Measurements from ENCODE around the gene S100A3.

The S100A3 gene

DNA sequence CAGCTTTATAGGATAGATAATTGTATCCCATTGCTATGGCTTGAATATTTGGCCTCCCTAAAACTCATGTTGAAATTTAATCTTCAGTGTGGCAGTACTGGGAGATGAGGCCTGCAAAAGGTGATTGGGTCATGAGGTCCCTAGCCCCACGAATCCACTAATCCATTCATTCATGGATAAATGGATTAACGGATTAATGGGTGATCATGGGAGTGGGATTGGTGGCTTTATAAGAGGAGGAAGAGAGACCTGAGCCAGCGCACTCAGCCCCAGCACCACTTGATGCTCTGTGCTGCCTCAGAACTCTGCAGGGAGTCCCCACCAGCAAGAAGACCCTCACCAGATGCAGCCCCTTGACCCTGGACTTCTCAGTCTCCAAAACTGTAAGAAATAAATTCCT, 45.3 kb downstream of the S100A3 start:
- Histone ChIP-seq H3K4me1 (ENCODE audit: control insufficient read depth in 2 of 2, insufficient read depth in 1 of 2, low read depth in 1 of 2, low read length in 2 of 2) (no peaks in the 10 kb centered on the region), H3K23ac (ENCODE audit: low read depth, low read length, poor library complexity) (no peak overlapping the region), H4K91ac (ENCODE audit: low read depth, low read length, poor library complexity) (no peak overlapping the region), H3K9ac (ENCODE audit: low read depth, low read length, poor library complexity) (no peak overlapping the region), H3K4me2 (ENCODE audit: insufficient read depth, low read length, poor library complexity, severe bottlenecking) (no peak overlapping the region), H3K4me3 (ENCODE audit: low read length in 2 of 2) (no peak overlapping the region), H3K4ac (ENCODE audit: low read length) (no peak overlapping the region), H3K27ac (replicated peaks; ENCODE audit: low read length) (no peak overlapping the region), H3K9me3 (replicated peaks in 1 of 2; ENCODE audit: control insufficient read depth in 2 of 2, insufficient read depth in 1 of 2, low read depth in 1 of 2, low read length in 2 of 2) (peaks cover 0 to 1% of the 10 kb centered on the region in 2 donors), H3K79me1 (ENCODE audit: low read depth, low read length) (no peaks in the 10 kb centered on the region), H2BK15ac (ENCODE audit: low read length) (no peak overlapping the region), H2AFZ (ENCODE audit: low read length) (no peak overlapping the region), H3K27me3 (ENCODE audit: control insufficient read depth in 3 of 3, insufficient read depth in 3 of 3, low read depth in 1 of 3, low read length in 3 of 3) (peaks cover 0 to 17% (median 0%) of the 10 kb centered on the region in 3 experiments), H2AK5ac (ENCODE audit: low read depth, low read length) (no peak overlapping the region), H2BK120ac (ENCODE audit: low read depth, low read length) (no peak overlapping the region), H2BK12ac (ENCODE audit: low read length) (no peak overlapping the region), H4K8ac (ENCODE audit: low read depth, low read length) (no peak overlapping the region), H2BK5ac (ENCODE audit: low read length) (no peak overlapping the region), H3K18ac (ENCODE audit: low read length) (no peak overlapping the region), H3K36me3 (replicated peaks in 1 of 2; ENCODE audit: control insufficient read depth in 2 of 2, insufficient read depth in 2 of 2, low read length in 2 of 2) (no peaks in the 10 kb centered on the region), H3K14ac (ENCODE audit: low read length) (no peak overlapping the region)
- no CpG with 5 or more reads among the region's 3 CpGs for WGBS, 2 donors (ENCODE audit: extremely low coverage in 2 of 2, insufficient read length in 2 of 2, insufficient replicate concordance in 1 of 2)
- no peak for DNase-seq (ENCODE audit: low spot score)

DNA sequence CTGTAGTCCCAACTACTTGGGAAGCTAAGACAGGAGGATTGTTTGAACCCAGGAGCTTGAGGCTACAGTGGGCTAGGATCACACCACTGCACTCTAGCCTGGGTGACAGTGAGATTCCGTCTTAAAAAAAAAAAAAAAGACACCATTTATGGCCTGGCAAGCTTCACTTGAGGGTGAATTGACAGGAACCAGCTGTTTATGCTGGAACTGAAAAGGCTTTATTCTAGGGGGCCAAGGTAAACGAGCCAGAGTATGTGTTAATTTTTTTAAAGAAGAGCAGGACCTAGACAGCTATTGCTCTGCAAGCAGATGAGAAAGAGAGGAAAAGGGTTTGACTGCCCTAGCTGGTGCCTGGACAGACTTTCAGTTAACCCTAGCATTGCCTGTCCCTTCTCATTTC, 50.3 kb downstream of the S100A3 start:
- H3K14ac ChIP-seq (ENCODE audit: low read length): no peak overlapping the region
- H3K4me1 ChIP-seq (ENCODE audit: control insufficient read depth in 2 of 2, insufficient read depth in 1 of 2, low read depth in 1 of 2, low read length in 2 of 2): no peaks in the 10 kb centered on the region
- H3K18ac ChIP-seq (ENCODE audit: low read length): no peak overlapping the region
- no peak overlapping the region for H2BK5ac ChIP-seq (ENCODE audit: low read length)
- no peak overlapping the region for H2BK15ac ChIP-seq (ENCODE audit: low read length)
- no peaks in the 10 kb centered on the region for H3K79me1 ChIP-seq (ENCODE audit: low read depth, low read length)
- H2BK12ac ChIP-seq (ENCODE audit: low read length): no peak overlapping the region
- WGBS, 2 donors (ENCODE audit: extremely low coverage in 2 of 2, insufficient read length in 2 of 2, insufficient replicate concordance in 1 of 2): no CpG with 5 or more reads among the region's 2 CpGs
- no peak overlapping the region for H3K27ac ChIP-seq (replicated peaks; ENCODE audit: low read length)
- DNase-seq (ENCODE audit: low spot score): no peak
- no peak overlapping the region for H2BK120ac ChIP-seq (ENCODE audit: low read depth, low read length)
- H3K23ac ChIP-seq (ENCODE audit: low read depth, low read length, poor library complexity): no peak overlapping the region
- H3K9me3 ChIP-seq (replicated peaks in 1 of 2; ENCODE audit: control insufficient read depth in 2 of 2, insufficient read depth in 1 of 2, low read depth in 1 of 2, low read length in 2 of 2): no peaks in the 10 kb centered on the region
- H3K4ac ChIP-seq (ENCODE audit: low read length): no peak overlapping the region
- no peak overlapping the region for H4K91ac ChIP-seq (ENCODE audit: low read depth, low read length, poor library complexity)
- no peak overlapping the region for H3K4me3 ChIP-seq (ENCODE audit: low read length in 2 of 2)
- H4K8ac ChIP-seq (ENCODE audit: low read depth, low read length): no peak overlapping the region
- no peak overlapping the region for H2AFZ ChIP-seq (ENCODE audit: low read length)
- no peak overlapping the region for H2AK5ac ChIP-seq (ENCODE audit: low read depth, low read length)
- no peaks in the 10 kb centered on the region for H3K36me3 ChIP-seq (replicated peaks in 1 of 2; ENCODE audit: control insufficient read depth in 2 of 2, insufficient read depth in 2 of 2, low read length in 2 of 2)
- H3K9ac ChIP-seq (ENCODE audit: low read depth, low read length, poor library complexity): no peak overlapping the region
- H3K27me3 ChIP-seq (ENCODE audit: control insufficient read depth in 3 of 3, insufficient read depth in 3 of 3, low read depth in 1 of 3, low read length in 3 of 3): peaks cover 0 to 9% (median 0%) of the 10 kb centered on the region in 3 experiments
- no peak overlapping the region for H3K4me2 ChIP-seq (ENCODE audit: insufficient read depth, low read length, poor library complexity, severe bottlenecking)

All from neuronal stem cell (in vitro differentiated cells).